ENCODE results near the gene RPN1.

Gene RPN1

DNA sequence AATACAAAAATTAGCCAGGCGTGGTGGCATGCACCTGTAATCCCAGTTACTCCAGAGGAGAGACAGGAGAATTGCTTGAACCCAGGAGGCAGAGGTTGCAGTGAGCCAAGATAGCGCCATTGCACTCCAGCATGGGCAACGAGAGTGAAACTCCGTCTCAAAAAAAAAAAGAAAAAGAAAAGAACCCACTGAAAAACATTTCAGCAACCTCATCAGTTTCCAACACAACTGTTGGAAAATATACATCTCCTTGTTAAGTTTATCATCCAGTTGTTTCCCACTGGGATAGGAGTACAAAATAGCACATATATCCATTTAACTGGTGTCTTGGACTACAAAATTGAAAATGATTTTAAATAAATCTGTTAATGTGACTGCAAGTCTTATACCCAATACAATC is 2.2 kb downstream of the RPN1 start:
- H3K4me3 ChIP-seq (ENCODE audit: low read depth, low read length) = peak overlapping the region; percentile 93; the same call in 1 of the 2 replicates
- DNase-seq (ENCODE audit: low read depth) = no peak
- TF ChIP-seq, protein P1, sequence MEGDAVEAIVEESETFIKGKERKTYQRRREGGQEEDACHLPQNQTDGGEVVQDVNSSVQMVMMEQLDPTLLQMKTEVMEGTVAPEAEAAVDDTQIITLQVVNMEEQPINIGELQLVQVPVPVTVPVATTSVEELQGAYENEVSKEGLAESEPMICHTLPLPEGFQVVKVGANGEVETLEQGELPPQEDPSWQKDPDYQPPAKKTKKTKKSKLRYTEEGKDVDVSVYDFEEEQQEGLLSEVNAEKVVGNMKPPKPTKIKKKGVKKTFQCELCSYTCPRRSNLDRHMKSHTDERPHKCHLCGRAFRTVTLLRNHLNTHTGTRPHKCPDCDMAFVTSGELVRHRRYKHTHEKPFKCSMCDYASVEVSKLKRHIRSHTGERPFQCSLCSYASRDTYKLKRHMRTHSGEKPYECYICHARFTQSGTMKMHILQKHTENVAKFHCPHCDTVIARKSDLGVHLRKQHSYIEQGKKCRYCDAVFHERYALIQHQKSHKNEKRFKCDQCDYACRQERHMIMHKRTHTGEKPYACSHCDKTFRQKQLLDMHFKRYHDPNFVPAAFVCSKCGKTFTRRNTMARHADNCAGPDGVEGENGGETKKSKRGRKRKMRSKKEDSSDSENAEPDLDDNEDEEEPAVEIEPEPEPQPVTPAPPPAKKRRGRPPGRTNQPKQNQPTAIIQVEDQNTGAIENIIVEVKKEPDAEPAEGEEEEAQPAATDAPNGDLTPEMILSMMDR (IDR thresholded peaks at IDR 0.05; ENCODE audit: low read depth, low read length, missing control alignments) = no peak

DNA sequence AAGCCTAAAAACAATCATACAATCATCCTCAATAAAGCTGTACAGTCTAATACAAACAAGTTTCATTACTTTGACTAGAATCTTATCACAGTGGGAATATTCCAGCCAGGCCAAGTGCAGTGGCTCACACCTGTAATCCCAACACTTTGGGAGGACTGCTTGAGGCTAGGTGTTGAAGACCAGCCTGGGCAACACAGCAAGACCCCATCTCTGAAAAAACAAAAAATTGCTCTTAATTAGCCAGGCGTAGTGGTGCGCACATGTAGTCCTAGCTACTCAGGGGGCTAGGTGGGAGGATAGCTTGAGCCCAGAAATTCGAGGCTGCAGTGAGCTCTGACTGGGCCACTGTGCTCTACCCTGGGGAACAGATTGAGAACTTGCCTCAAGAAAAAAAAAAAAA is 3.3 kb downstream of the RPN1 start:
- DNase-seq (ENCODE audit: low read depth) = no peak
- no peak overlapping the region for H3K4me3 ChIP-seq (ENCODE audit: low read depth, low read length)
- TF ChIP-seq, protein P1 (IDR thresholded peaks at IDR 0.05; ENCODE audit: low read depth, low read length, missing control alignments) = no peak

DNA sequence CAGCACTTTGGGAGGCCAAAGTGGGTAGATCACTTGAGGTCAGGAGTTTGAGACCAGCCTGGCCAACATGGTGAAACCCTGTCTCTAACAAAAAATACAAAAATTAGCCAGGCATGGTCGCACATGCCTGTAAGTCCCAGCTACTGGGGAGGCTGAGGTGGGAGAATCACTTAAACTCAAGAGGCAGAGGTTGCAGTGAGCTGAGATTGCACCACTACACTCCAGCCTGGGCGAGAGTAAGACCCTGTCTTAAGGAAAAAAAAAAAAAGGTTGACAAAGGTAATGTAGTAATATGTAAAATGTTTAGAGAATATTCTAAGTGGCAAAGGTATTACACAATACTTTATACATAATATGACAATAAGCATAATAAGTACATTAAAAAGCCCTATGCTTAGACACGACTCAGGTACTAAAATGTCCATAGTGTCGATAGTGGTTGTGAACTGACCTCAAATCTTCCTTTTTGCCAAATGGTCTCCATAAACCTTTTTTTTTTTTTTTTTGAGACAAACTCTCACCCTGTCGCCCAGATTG is 16.5 kb downstream of the RPN1 start:
- DNase-seq (ENCODE audit: low read depth) = no peak
- TF ChIP-seq, protein P1 (IDR thresholded peaks at IDR 0.05; ENCODE audit: low read depth, low read length, missing control alignments) = no peak
- no peak overlapping the region for H3K4me3 ChIP-seq (ENCODE audit: low read depth, low read length)

DNA sequence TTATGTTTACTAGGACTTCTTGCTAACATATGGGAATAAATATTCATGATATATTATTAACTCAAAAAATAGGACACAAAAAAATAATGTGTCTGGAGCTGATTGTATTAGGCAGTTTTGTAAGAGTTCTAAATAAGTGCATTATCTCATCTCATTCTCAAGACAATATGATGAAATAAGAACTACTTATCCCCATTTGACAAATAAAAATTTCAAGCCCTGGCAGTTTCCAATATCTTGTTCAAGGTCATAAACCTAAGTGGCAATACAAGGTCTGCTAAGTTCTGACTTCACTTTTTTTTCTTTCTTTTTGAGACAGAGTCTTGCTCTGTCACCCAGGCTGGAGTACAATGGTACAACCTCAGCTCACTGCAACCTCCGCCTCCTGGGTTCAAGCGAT is 18.3 kb downstream of the RPN1 start:
- H3K4me3 ChIP-seq (ENCODE audit: low read depth, low read length) = no peak overlapping the region
- no peak for DNase-seq (ENCODE audit: low read depth)
- TF ChIP-seq, protein P1 (IDR thresholded peaks at IDR 0.05; ENCODE audit: low read depth, low read length, missing control alignments) = no peak

DNA sequence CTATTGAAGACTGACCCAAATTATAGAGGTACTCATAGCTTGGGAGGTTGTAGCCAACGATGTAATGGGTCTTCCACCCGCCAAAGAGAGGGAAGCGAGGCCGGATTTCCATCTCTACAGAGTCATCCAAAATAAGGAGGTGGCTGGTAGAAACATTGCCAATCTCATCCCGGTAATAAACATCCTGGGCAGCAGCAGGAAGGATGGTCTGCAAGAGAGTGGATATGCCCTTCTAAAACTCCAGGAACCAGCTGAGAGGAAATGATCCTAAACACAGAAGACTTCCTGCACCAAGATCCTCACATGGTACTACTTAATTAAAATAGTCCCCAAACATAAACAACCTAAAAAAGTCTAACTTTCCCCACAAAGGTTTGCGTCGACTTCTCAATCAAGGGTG is 20.7 kb downstream of the RPN1 start:
- no peak for DNase-seq (ENCODE audit: low read depth)
- TF ChIP-seq, protein P1 (IDR thresholded peaks at IDR 0.05; ENCODE audit: low read depth, low read length, missing control alignments) = no peak
- H3K4me3 ChIP-seq (ENCODE audit: low read depth, low read length) = no peak overlapping the region

DNA sequence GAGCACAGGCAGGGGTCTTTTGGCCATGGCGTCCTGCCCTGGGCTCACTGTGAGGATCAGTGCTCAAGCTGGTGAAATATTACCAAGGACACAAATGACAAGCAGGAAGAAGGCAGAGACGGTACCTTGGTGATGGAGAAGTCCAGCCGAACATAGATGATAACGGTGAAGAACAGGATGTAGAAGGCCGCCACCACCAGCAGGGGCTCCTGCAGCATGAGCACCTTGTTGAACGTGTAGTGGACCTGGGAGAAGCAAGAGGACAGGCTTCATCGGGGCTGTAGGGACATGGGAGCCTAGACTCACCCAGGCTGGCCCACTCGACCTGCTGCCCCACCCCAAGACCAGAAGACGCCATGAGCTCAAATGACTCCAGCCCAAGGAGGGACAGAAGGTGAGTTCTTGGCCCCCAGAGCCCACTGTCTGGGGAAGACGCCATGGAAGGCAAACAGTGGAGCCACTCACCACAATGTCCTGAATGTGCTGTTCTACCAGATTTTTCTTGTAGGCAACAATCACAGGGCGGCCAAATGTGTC is 25.1 kb downstream of the RPN1 start:
- TF ChIP-seq, protein P1 (IDR thresholded peaks at IDR 0.05; ENCODE audit: low read depth, low read length, missing control alignments) = no peak

DNA sequence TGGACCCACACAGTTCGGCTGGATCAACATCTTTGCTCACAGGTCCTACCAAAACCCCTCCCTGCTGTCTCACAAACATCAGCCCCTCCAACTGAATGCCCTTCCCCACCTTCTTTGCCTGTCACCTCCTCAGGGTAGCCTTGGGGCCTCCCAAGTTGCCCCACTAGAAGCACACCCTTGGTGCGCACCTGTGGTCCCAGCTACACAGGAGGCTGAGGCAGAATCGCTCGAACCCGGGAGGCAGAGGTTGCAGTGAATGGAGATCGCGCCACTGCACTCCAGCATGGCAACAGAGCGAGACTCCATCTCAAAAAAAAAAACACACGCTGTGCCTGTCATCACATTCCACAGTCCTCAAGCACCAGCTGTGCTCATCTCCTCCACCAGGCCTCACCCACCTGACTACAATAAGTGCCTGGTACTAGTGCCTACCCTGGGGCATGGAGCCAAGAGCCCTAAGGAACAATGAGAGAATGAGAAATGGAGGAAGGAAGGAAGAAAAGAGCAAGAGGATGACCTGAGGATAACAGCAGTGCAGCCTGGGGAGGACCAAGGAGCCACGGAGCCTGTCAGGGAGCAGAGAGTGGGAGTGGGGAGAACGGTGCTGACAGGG is 26.0 kb downstream of the RPN1 start:
- TF ChIP-seq, protein P1 (IDR thresholded peaks at IDR 0.05; ENCODE audit: low read depth, low read length, missing control alignments) = no peak
- DNase-seq (ENCODE audit: low read depth) = no peak
- no peak overlapping the region for H3K4me3 ChIP-seq (ENCODE audit: low read depth, low read length)

More for the DNA sequence above, 25.1 kb downstream of the RPN1 start:
- no peak for DNase-seq (ENCODE audit: low read depth)
- H3K4me3 ChIP-seq (ENCODE audit: low read depth, low read length) = no peak overlapping the region

Data from GM12864 (cell line).